Endothelial cell (in vitro differentiated cells): ENCODE data around the gene NELFCD. TPM values are rescaled to one million over a fixed set of nuclear protein-coding genes. Genes with fewer than 3 reads are reported as not detected.

Experiments
- DNase-seq: peaks from one replicate; pipeline ENCODE4 v3.0.0; 2021; ENCODE audit warnings: low spot score
- H3K27ac Mint-ChIP-seq: one replicate; pipeline ENCODE4 v1.8.0; 2021; ENCODE audit warnings: mixed read lengths, inconsistent platforms; ENCODE audit not compliant: unreplicated experiment
- H3K27me3 Mint-ChIP-seq: one replicate; pipeline ENCODE4 v1.8.0; 2021; ENCODE audit warnings: mild to moderate bottlenecking, moderate library complexity, mixed read lengths, inconsistent platforms; ENCODE audit not compliant: unreplicated experiment
- H3K36me3 Mint-ChIP-seq: one replicate; pipeline ENCODE4 v1.8.0; 2021; ENCODE audit warnings: mild to moderate bottlenecking, low read depth, mixed read lengths, inconsistent platforms; ENCODE audit not compliant: unreplicated experiment
- H3K4me1 Mint-ChIP-seq: one replicate; pipeline ENCODE4 v1.8.0; 2021; ENCODE audit warnings: mild to moderate bottlenecking, mixed read lengths, inconsistent platforms; ENCODE audit not compliant: unreplicated experiment
- H3K4me3 Mint-ChIP-seq: one replicate; pipeline ENCODE4 v1.8.0; 2021; ENCODE audit warnings: mild to moderate bottlenecking, mixed read lengths, inconsistent platforms; ENCODE audit not compliant: unreplicated experiment
- H3K9me3 Mint-ChIP-seq: one replicate; pipeline ENCODE4 v1.8.0; 2021; ENCODE audit warnings: mixed read lengths, inconsistent platforms; ENCODE audit not compliant: unreplicated experiment
- long read RNA-seq: library from polyadenylated mRNA; unstranded; transcript quantifications from one replicate; pipeline ENCODE4 v2.0.0, GENCODE V29; 2020; ENCODE audit not compliant: unreplicated experiment
- total RNA-seq: library from RNA; stranded (reverse); fragmentation: NEBNext Ultra II Directional; extraction: Animal tissue kit (Norgen Biotek cat#: 25700); gene quantifications from one replicate; pipeline ENCODE4 v1.2.1, GENCODE V29; 2021; ENCODE audit not compliant: unreplicated experiment
- TF ChIP-seq, protein P1 (sequence below): fragments of 200-600 bp; sonication (generic); IDR thresholded peaks from one replicate; pipeline ENCODE4 v1.5.0; 2021; ENCODE audit warnings: antibody characterized with exemption; ENCODE audit not compliant: unreplicated experiment

NELFCD gene, protein sequence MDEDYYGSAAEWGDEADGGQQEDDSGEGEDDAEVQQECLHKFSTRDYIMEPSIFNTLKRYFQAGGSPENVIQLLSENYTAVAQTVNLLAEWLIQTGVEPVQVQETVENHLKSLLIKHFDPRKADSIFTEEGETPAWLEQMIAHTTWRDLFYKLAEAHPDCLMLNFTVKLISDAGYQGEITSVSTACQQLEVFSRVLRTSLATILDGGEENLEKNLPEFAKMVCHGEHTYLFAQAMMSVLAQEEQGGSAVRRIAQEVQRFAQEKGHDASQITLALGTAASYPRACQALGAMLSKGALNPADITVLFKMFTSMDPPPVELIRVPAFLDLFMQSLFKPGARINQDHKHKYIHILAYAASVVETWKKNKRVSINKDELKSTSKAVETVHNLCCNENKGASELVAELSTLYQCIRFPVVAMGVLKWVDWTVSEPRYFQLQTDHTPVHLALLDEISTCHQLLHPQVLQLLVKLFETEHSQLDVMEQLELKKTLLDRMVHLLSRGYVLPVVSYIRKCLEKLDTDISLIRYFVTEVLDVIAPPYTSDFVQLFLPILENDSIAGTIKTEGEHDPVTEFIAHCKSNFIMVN
- 68.7 TPM for total RNA-seq
- long read RNA-seq, transcript NELFCD-213 (15 exons, 2,305 nt) = major isoform, 53 of 83 reads
- long read RNA-seq, partial matches to known transcripts = 13 of 83 reads
- long read RNA-seq, other reads (novel, unspliced or antisense) = 16 of 83 reads

DNA sequence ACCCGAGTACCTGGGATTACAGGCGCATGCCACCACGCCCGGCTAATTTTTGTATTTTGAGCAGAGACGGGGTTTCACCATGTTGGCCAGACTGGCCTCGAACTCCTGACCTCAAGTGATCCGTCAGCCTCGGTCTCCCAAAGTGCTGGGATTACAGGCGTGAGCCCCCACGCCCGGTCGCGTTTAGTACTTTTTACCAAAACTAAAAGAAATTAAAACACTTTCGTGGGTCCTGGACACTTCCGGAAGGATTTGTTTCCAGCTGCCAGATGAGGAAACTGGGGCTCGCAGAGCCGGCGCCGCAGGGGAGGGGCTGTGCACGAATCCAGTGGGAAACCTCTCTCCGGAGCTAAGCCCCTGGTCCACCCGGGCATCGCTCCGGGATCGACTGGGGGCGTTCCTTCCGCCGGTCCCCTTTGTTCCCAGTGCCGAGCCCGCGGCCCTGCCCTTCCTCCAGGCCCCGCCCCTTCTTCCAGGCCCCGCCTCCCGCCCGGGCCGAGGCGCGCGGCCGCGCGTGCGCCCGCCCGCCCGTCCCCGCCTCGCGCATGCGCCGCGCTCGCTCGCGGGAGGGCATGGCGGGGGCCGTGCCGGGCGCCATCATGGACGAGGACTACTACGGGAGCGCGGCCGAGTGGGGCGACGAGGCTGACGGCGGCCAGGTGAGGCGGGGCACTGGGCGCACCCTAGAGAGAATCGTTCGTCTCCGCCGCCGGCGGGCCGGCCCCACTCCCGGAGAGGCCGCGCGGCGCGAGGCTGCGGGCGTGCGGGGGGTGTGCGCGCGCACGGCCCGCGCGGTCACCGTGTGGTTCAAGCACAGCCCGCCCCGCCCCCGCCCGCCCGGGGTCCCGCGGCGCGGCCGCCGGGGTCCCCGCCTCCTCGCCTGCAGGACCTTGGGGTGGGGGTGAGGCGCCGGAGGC, at the start of gene NELFCD:
NELFCD (plus strand) TSS at position 546 of the 917 bp plus-strand sequence; CDS start at position 600, 54 bp downstream.
- peaks cover 20% of the 10 kb centered on the region for H3K4me1 Mint-ChIP-seq
- TF ChIP-seq, protein P1, sequence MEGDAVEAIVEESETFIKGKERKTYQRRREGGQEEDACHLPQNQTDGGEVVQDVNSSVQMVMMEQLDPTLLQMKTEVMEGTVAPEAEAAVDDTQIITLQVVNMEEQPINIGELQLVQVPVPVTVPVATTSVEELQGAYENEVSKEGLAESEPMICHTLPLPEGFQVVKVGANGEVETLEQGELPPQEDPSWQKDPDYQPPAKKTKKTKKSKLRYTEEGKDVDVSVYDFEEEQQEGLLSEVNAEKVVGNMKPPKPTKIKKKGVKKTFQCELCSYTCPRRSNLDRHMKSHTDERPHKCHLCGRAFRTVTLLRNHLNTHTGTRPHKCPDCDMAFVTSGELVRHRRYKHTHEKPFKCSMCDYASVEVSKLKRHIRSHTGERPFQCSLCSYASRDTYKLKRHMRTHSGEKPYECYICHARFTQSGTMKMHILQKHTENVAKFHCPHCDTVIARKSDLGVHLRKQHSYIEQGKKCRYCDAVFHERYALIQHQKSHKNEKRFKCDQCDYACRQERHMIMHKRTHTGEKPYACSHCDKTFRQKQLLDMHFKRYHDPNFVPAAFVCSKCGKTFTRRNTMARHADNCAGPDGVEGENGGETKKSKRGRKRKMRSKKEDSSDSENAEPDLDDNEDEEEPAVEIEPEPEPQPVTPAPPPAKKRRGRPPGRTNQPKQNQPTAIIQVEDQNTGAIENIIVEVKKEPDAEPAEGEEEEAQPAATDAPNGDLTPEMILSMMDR = no peak
- H3K36me3 Mint-ChIP-seq = peaks cover 5% of the 10 kb centered on the region
- DNase-seq = peak; percentile 96
- H3K27me3 Mint-ChIP-seq = peaks cover 10% of the 10 kb centered on the region
- H3K9me3 Mint-ChIP-seq = peaks cover 4% of the 10 kb centered on the region
- peak within 1 kb of the TSS; percentile 13 for H3K27ac Mint-ChIP-seq
- peak within 1 kb of the TSS; percentile 91 for H3K4me3 Mint-ChIP-seq

DNA sequence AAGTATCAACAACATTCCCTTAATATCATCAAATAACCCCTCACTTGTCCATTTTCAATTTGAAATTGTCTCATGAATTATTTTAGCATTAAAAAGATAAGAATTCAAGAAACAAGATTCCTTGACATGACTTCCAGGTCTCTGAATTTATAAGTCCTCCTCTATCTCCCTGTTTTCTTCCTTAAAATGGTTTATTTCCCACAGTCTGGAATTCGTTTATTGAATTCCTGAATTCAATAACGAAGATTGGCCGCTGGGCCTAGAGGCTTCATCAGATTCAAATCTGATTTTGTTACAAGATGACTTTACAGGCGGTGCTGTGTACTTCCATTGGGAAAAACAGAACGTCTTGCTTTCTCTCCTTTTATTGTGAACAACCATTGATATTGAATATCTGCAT, 48.9 kb upstream of the NELFCD start:
- no peaks in the 10 kb centered on the region for H3K9me3 Mint-ChIP-seq
- H3K27me3 Mint-ChIP-seq = peaks cover 3% of the 10 kb centered on the region
- no peak overlapping the region for H3K27ac Mint-ChIP-seq
- no peaks in the 10 kb centered on the region for H3K4me1 Mint-ChIP-seq
- TF ChIP-seq, protein P1 = no peak
- H3K4me3 Mint-ChIP-seq = no peak overlapping the region
- no peak for DNase-seq
- no peaks in the 10 kb centered on the region for H3K36me3 Mint-ChIP-seq

GRCh38 chr20:58938078-58938477, 43.0 kb upstream of the NELFCD start:
- peaks cover 27% of the 10 kb centered on the region for H3K4me1 Mint-ChIP-seq
- TF ChIP-seq, protein P1 = no peak
- H3K36me3 Mint-ChIP-seq = no peaks in the 10 kb centered on the region
- H3K4me3 Mint-ChIP-seq = no peak overlapping the region
- no peak for DNase-seq
- peak overlapping the region; percentile 42 for H3K27ac Mint-ChIP-seq
- peaks cover 1% of the 10 kb centered on the region for H3K27me3 Mint-ChIP-seq
- no peaks in the 10 kb centered on the region for H3K9me3 Mint-ChIP-seq

- Mint-ChIP-seq H3K4me1 (peaks cover 27% of the 10 kb centered on the region), H3K9me3 (no peaks in the 10 kb centered on the region), H3K4me3 (no peak overlapping the region), H3K36me3 (no peaks in the 10 kb centered on the region), H3K27me3 (peaks cover 1% of the 10 kb centered on the region), H3K27ac (peak overlapping the region; percentile 42)
- DNase-seq = no peak
- TF ChIP-seq, protein P1 = no peak
These were observed 42.5 kb upstream of the NELFCD start for GRCh38 chr20:58938541-58938940.
